HCT116 (cell line): ENCODE measurements around the gene MYBPC3. TPM values are rescaled to one million over a fixed set of nuclear protein-coding genes. Genes with fewer than 3 reads are reported as not detected.

Source experiments
- ATAC-seq: fragments of 200-7000 bp; cut with Tn5 transposase; 2 replicates; pipeline ENCODE4 v1.9.1; 2020; ENCODE audit warnings: mild to moderate bottlenecking, moderate library complexity
- BruUV-seq: library from RNA; stranded (reverse); fragments of 400-500 nt; replicated peaks from 2 replicates; lab custom pipeline; 2021; lab: Mats Ljungman, UMichigan
- CTCF ChIA-PET: fragments of 300-600 bp; sonication (Branson Sonifier 250); formaldehyde crosslinking; loops from one replicate; lab custom pipeline; 2021; ENCODE audit warnings: antibody characterized with exemption; lab: Charles Lee
- POLR2A ChIA-PET: fragments of 300-600, 350-600 bp; sonication (Branson Sonifier 250); formaldehyde crosslinking; loops from one replicate; lab custom pipeline; 2021; ENCODE audit warnings: antibody characterized with exemption; lab: Charles Lee
- RAD21 ChIA-PET, 2 experiments: fragments of 300-600 bp; sonication (Branson Sonifier 250); formaldehyde crosslinking; loops; one replicate each; lab custom pipeline; 2023; ENCODE audit warnings: low total read pairs in 2 of 2; ENCODE audit not compliant: uncharacterized antibody in 2 of 2, unreplicated experiment in 2 of 2, low non-redundant PET in 1 of 2; lab: Charles Lee
- DNase-seq: peaks from one replicate; pipeline ENCODE4 v3.0.0-alpha.2; 2010; ENCODE audit warnings: low read depth, low spot score
- H2AFZ ChIP-seq: fragments of 200-600 bp; shearing (Covaris generic), sonication (generic); 2 replicates; pipeline ENCODE4 v1.6.1; 2017; ENCODE audit warnings: low read depth, mixed run types, mixed read lengths, antibody characterized with exemption, low read length; ENCODE audit not compliant: poor library complexity, severe bottlenecking
- H3K27ac ChIP-seq: 2 replicates; pipeline ENCODE4 v1.5.1; 2012; ENCODE audit warnings: low read depth, low read length
- H3K27me3 ChIP-seq: fragments of 200-600 bp; sonication (generic); 2 replicates; pipeline ENCODE4 v1.6.1; 2016; ENCODE audit warnings: mixed run types, low read length, mixed read lengths; ENCODE audit not compliant: insufficient read depth
- H3K36me3 ChIP-seq, 2 experiments: fragments of 200-500 bp in 1 of 2; fragments of 200-600 bp in 1 of 2; sonication (Bioruptor generic) in 1 of 2; sonication (generic) in 1 of 2; 2 replicates each; pipeline versions ENCODE4 v1.5.1 to v1.6.1; 2014 to 2016; ENCODE audit warnings: low read length in 2 of 2, inconsistent platforms in 1 of 2, mixed read lengths in 1 of 2, mixed run types in 1 of 2; ENCODE audit not compliant: insufficient read depth in 2 of 2, control insufficient read depth in 1 of 2
- H3K4me1 ChIP-seq, 2 experiments: fragments of 200-600 bp in 1 of 2; sonication (generic) in 1 of 2; 2 replicates each; pipeline versions ENCODE4 v1.5.1 to v1.6.1; 2012 to 2017; ENCODE audit warnings: low read length in 2 of 2, inconsistent platforms in 1 of 2, mild to moderate bottlenecking in 1 of 2, mixed read lengths in 1 of 2, mixed run types in 1 of 2, moderate library complexity in 1 of 2; ENCODE audit not compliant: insufficient read depth in 2 of 2, control insufficient read depth in 1 of 2
- H3K4me2 ChIP-seq: fragments of 200-600 bp; sonication (generic); 2 replicates; pipeline ENCODE4 v1.6.1; 2017; ENCODE audit warnings: mixed run types, low read length, mixed read lengths
- H3K4me3 ChIP-seq, 2 experiments: fragments of 200-600 bp in 1 of 2; sonication (generic) in 1 of 2; replicated peaks in 1 of 2; 2 replicates each; pipeline ENCODE4 v1.5.1; 2011 to 2016; ENCODE audit warnings: low read length in 2 of 2, control low read depth in 1 of 2, low read depth in 1 of 2, mild to moderate bottlenecking in 1 of 2, mixed read lengths in 1 of 2, mixed run types in 1 of 2
- H3K79me2 ChIP-seq: fragments of 200-600 bp; sonication (generic); 2 replicates; pipeline ENCODE4 v1.6.1; 2017; ENCODE audit warnings: mild to moderate bottlenecking, mixed run types, low read length, moderate library complexity, mixed read lengths; ENCODE audit not compliant: insufficient read depth
- H3K9ac ChIP-seq: fragments of 200-600 bp; sonication (generic); 2 replicates; pipeline ENCODE4 v1.6.1; 2016; ENCODE audit warnings: low read length, mixed read lengths
- H3K9me2 ChIP-seq: fragments of 200-600 bp; sonication (generic), shearing (Covaris generic); 2 replicates; pipeline ENCODE4 v1.6.1; 2017; ENCODE audit warnings: mixed run types, mild to moderate bottlenecking, moderate library complexity; ENCODE audit not compliant: insufficient read depth
- H3K9me3 ChIP-seq, 2 experiments: fragments of 200-500 bp in 1 of 2; fragments of 200-600 bp in 1 of 2; sonication (Bioruptor generic) in 1 of 2; sonication (generic) in 1 of 2; 2 replicates each; pipeline ENCODE4 v1.6.1; 2014 to 2017; ENCODE audit warnings: low read length in 2 of 2, mixed read lengths in 2 of 2, inconsistent platforms in 1 of 2, low read depth in 1 of 2, mild to moderate bottlenecking in 1 of 2, mixed run types in 1 of 2, moderate library complexity in 1 of 2; ENCODE audit not compliant: control insufficient read depth in 1 of 2, insufficient read depth in 1 of 2
- H4K20me1 ChIP-seq: fragments of 200-600 bp; sonication (generic), shearing (Covaris generic); 2 replicates; pipeline ENCODE4 v1.6.1; 2017; ENCODE audit warnings: mixed run types, mild to moderate bottlenecking, moderate library complexity; ENCODE audit not compliant: insufficient read depth
- CBX3 ChIP-seq: IDR thresholded peaks from 2 replicates; pipeline ENCODE4 v1.6.1; 2012; ENCODE audit warnings: low read depth
- EGR1 ChIP-seq: IDR thresholded peaks from 2 replicates; pipeline ENCODE4 v1.6.1; 2012; ENCODE audit warnings: low read depth
- ELF1 ChIP-seq: IDR thresholded peaks from 2 replicates; pipeline ENCODE4 v1.6.1; 2012; ENCODE audit warnings: low read depth, borderline replicate concordance
- EZH2 ChIP-seq: fragments of 200-600 bp; sonication (generic); IDR thresholded peaks from 2 replicates; pipeline ENCODE4 v1.6.1; 2017; ENCODE audit warnings: antibody characterized with exemption, mixed run types
- EZH2phosphoT487 ChIP-seq: fragments of 200-600 bp; IDR thresholded peaks from 2 replicates; pipeline ENCODE4 v1.6.1; 2018; ENCODE audit warnings: antibody characterized with exemption, borderline replicate concordance
- FOSL1 ChIP-seq: IDR thresholded peaks from 2 replicates; pipeline ENCODE4 v1.6.1; 2012; ENCODE audit warnings: low read depth
- POLR2A ChIP-seq: IDR thresholded peaks from 2 replicates; pipeline ENCODE4 v1.7.0; 2011; ENCODE audit warnings: borderline replicate concordance; ENCODE audit not compliant: insufficient read depth, insufficient read length; ENCODE audit errors: extremely low read depth
- POLR2AphosphoS5 ChIP-seq: IDR thresholded peaks from 2 replicates; pipeline ENCODE4 v1.6.1; 2011; ENCODE audit warnings: mild to moderate bottlenecking, low read depth, low read length, moderate library complexity
- RAD21 ChIP-seq: IDR thresholded peaks from 2 replicates; pipeline ENCODE4 v1.6.1; 2012; ENCODE audit warnings: low read depth, mild to moderate bottlenecking
- SP1 ChIP-seq: IDR thresholded peaks from 2 replicates; pipeline ENCODE4 v1.6.1; 2012; ENCODE audit warnings: low read depth
- SRF ChIP-seq: IDR thresholded peaks from 2 replicates; pipeline ENCODE4 v1.6.1; 2012; ENCODE audit warnings: low read depth
- TCF7L2 ChIP-seq: IDR thresholded peaks from 2 replicates; pipeline ENCODE4 v1.7.0; 2011; ENCODE audit warnings: borderline replicate concordance, inconsistent platforms; ENCODE audit not compliant: insufficient read depth, insufficient read length; ENCODE audit errors: extremely low read depth
- YY1 ChIP-seq: IDR thresholded peaks from 2 replicates; pipeline ENCODE4 v1.6.1; 2011; ENCODE audit warnings: low read length, low read depth, moderate library complexity, mild to moderate bottlenecking; ENCODE audit not compliant: insufficient replicate concordance; ENCODE audit errors: extremely low read depth
- ZNF274 ChIP-seq: fragments of 200-500 bp; sonication (Bioruptor generic); IDR thresholded peaks from 2 replicates; pipeline ENCODE4 v1.6.1; 2014; ENCODE audit warnings: mild to moderate bottlenecking, low read depth, low read length, inconsistent platforms
- intact Hi-C: fragments of 100-400 bp; cut with micrococcal nuclease; formaldehyde crosslinking; loops from 2 replicates; pipeline ENCODE4 v1.10.0; 2022
- total RNA-seq: library from RNA; stranded (reverse); gene quantifications from one replicate; pipeline ENCODE4 v1.2.1, GENCODE V29; 2021; ENCODE audit not compliant: unreplicated experiment
- TF ChIP-seq, protein P1 (sequence below): IDR thresholded peaks from 2 replicates; pipeline ENCODE4 v1.6.1; 2012; ENCODE audit warnings: low read depth
- TF ChIP-seq, protein P2 (sequence below), 3 experiments: fragments of 200-600 bp in 1 of 3; sonication (generic) in 1 of 3; IDR thresholded peaks in 2 of 3; conservative IDR thresholded peaks in 1 of 3; 2 replicates each; pipeline ENCODE4 v1.5.1; 2012 to 2017; ENCODE audit warnings: low read depth in 2 of 3, low read length in 2 of 3, antibody characterized with exemption in 1 of 3, borderline replicate concordance in 1 of 3, control low read depth in 1 of 3, mild to moderate bottlenecking in 1 of 3, mixed read lengths in 1 of 3, mixed run types in 1 of 3, moderate library complexity in 1 of 3; ENCODE audit not compliant: insufficient read depth in 1 of 3
- TF ChIP-seq, protein P3 (sequence below): IDR thresholded peaks from 2 replicates; pipeline ENCODE4 v1.6.1; 2011; ENCODE audit warnings: mild to moderate bottlenecking, low read length, moderate library complexity; ENCODE audit not compliant: insufficient replicate concordance; ENCODE audit errors: extremely low read depth
- TF ChIP-seq, protein P4 (sequence below): IDR thresholded peaks from 2 replicates; pipeline ENCODE4 v1.6.1; 2012

Gene MYBPC3
- total RNA-seq, 1 experiment from 2014 or later: 0.25 TPM

DNA sequence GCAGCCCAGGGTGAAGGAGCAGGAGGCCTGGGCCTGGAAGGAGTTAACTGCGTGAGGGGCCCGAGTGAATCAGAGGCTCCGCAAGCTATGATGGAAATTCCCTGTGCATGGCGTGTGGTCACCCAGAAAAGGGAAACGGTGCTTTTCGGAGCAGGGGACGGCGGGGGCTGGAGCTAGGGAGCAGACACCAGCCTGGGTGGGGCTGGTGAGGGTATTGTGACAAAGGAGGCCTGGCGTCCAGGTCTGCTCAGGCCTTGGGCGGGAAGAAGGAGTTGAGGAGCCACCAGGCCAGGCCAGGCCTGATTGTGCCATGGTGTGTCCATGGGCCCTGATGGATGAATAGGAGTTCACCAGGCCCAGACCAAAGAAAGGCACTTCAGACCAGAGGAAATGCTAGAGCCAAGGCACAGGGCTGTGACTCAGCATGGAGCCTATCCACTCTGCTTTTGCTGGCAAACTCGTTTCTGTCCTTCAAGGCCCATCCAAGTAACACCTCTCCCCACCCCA is 38.6 kb upstream of the MYBPC3 start (continued):
- TF ChIP-seq, protein P1, sequence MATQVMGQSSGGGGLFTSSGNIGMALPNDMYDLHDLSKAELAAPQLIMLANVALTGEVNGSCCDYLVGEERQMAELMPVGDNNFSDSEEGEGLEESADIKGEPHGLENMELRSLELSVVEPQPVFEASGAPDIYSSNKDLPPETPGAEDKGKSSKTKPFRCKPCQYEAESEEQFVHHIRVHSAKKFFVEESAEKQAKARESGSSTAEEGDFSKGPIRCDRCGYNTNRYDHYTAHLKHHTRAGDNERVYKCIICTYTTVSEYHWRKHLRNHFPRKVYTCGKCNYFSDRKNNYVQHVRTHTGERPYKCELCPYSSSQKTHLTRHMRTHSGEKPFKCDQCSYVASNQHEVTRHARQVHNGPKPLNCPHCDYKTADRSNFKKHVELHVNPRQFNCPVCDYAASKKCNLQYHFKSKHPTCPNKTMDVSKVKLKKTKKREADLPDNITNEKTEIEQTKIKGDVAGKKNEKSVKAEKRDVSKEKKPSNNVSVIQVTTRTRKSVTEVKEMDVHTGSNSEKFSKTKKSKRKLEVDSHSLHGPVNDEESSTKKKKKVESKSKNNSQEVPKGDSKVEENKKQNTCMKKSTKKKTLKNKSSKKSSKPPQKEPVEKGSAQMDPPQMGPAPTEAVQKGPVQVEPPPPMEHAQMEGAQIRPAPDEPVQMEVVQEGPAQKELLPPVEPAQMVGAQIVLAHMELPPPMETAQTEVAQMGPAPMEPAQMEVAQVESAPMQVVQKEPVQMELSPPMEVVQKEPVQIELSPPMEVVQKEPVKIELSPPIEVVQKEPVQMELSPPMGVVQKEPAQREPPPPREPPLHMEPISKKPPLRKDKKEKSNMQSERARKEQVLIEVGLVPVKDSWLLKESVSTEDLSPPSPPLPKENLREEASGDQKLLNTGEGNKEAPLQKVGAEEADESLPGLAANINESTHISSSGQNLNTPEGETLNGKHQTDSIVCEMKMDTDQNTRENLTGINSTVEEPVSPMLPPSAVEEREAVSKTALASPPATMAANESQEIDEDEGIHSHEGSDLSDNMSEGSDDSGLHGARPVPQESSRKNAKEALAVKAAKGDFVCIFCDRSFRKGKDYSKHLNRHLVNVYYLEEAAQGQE: no peak
- no peak for TF ChIP-seq CBX3
- no peak for TF ChIP-seq TCF7L2
- TF ChIP-seq EGR1: no peak
- TF ChIP-seq YY1: no peak
- TF ChIP-seq ELF1: no peak

DNA sequence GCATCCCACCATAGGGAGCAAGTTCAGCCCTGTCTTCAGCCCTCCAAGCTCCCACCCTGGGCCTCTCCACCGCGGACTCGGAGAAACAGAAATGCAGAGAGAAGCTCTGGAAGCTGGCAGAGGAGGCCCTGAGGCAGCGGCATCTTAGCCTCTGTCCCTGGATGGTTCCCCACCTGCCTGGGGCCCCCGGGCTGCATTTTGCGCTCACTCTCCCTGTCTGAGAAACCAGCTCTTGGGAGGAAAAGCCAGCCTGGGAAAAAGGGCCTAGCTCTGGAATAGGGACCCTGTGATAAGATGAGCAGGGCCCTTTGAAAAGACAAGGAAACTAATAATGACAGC is 37.9 kb upstream of the MYBPC3 start:
- no peak for DNase-seq
- H3K27me3 ChIP-seq: no peaks in the 10 kb centered on the region
- ChIA-PET CTCF (interaction anchor here (1.3 kb wide), 1 partner anchor 14 kb away, joined by 3 read pairs; no protein-coding TSS in a partner anchor), RAD21 (no interaction called here), POLR2A (no interaction called here)
- no peaks in the 10 kb centered on the region for H3K79me2 ChIP-seq
- no peaks in the 10 kb centered on the region for H3K4me1 ChIP-seq
- intact Hi-C loops: no loop called here
- no peak overlapping the region for H3K4me3 ChIP-seq
- no peaks in the 10 kb centered on the region for H3K9me3 ChIP-seq
- no peaks in the 10 kb centered on the region for H4K20me1 ChIP-seq
- H2AFZ ChIP-seq: no peak overlapping the region
- H3K9ac ChIP-seq: no peak overlapping the region
- H3K36me3 ChIP-seq: no peaks in the 10 kb centered on the region
- H3K27ac ChIP-seq: no peak overlapping the region
- BruUV-seq: no TSS peak
- H3K4me2 ChIP-seq: no peak overlapping the region
- ATAC-seq: no peak
- no peaks in the 10 kb centered on the region for H3K9me2 ChIP-seq
- TF ChIP-seq POLR2A: no peak
- no peak for TF ChIP-seq EZH2phosphoT487
- no peak for TF ChIP-seq FOSL1
- no peak for TF ChIP-seq ELF1
- TF ChIP-seq RAD21: no peak
- TF ChIP-seq CBX3: no peak
- TF ChIP-seq SP1: no peak
- no peak for TF ChIP-seq ZNF274
- TF ChIP-seq, protein P2, sequence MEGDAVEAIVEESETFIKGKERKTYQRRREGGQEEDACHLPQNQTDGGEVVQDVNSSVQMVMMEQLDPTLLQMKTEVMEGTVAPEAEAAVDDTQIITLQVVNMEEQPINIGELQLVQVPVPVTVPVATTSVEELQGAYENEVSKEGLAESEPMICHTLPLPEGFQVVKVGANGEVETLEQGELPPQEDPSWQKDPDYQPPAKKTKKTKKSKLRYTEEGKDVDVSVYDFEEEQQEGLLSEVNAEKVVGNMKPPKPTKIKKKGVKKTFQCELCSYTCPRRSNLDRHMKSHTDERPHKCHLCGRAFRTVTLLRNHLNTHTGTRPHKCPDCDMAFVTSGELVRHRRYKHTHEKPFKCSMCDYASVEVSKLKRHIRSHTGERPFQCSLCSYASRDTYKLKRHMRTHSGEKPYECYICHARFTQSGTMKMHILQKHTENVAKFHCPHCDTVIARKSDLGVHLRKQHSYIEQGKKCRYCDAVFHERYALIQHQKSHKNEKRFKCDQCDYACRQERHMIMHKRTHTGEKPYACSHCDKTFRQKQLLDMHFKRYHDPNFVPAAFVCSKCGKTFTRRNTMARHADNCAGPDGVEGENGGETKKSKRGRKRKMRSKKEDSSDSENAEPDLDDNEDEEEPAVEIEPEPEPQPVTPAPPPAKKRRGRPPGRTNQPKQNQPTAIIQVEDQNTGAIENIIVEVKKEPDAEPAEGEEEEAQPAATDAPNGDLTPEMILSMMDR (IDR thresholded peaks at IDR 0.05 in 2 of 3, conservative IDR thresholded peaks at IDR 0.05 in 1 of 3; ENCODE audit: borderline replicate concordance in 1 of 3, insufficient read depth in 1 of 3, low read depth in 2 of 3, low read length in 2 of 3): no peak
- no peak for TF ChIP-seq POLR2AphosphoS5
- TF ChIP-seq, protein P3, sequence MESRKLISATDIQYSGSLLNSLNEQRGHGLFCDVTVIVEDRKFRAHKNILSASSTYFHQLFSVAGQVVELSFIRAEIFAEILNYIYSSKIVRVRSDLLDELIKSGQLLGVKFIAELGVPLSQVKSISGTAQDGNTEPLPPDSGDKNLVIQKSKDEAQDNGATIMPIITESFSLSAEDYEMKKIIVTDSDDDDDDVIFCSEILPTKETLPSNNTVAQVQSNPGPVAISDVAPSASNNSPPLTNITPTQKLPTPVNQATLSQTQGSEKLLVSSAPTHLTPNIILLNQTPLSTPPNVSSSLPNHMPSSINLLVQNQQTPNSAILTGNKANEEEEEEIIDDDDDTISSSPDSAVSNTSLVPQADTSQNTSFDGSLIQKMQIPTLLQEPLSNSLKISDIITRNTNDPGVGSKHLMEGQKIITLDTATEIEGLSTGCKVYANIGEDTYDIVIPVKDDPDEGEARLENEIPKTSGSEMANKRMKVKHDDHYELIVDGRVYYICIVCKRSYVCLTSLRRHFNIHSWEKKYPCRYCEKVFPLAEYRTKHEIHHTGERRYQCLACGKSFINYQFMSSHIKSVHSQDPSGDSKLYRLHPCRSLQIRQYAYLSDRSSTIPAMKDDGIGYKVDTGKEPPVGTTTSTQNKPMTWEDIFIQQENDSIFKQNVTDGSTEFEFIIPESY: no peak
- TF ChIP-seq EZH2: no peak
- TF ChIP-seq SRF: no peak
- no peak for TF ChIP-seq TCF7L2
- TF ChIP-seq EGR1: no peak
- TF ChIP-seq, protein P4, sequence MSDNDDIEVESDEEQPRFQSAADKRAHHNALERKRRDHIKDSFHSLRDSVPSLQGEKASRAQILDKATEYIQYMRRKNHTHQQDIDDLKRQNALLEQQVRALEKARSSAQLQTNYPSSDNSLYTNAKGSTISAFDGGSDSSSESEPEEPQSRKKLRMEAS: no peak
